Esophagus squamous epithelium (tissue), 4 donors: ENCODE measurements around the gene AQP9.

Source experiments
- POLR2A ChIP-seq, 4 donors: fragments of 450-650 bp; IDR thresholded peaks; one replicate each; pipeline ENCODE4 v1.6.1; 2017; ENCODE audit warnings: antibody characterized with exemption in 4 of 4, mild to moderate bottlenecking in 4 of 4, moderate library complexity in 3 of 4
- TF ChIP-seq, protein P1 (sequence below), 6 experiments: fragments of 450-650 bp in 4 of 6; fragments of 200-600 bp in 2 of 6; sonication (generic) in 2 of 6; IDR thresholded peaks; one replicate each; pipeline ENCODE4 v1.5.1; 2016 to 2019; ENCODE audit warnings: antibody characterized with exemption in 6 of 6, mild to moderate bottlenecking in 4 of 6, moderate library complexity in 4 of 6

DNA sequence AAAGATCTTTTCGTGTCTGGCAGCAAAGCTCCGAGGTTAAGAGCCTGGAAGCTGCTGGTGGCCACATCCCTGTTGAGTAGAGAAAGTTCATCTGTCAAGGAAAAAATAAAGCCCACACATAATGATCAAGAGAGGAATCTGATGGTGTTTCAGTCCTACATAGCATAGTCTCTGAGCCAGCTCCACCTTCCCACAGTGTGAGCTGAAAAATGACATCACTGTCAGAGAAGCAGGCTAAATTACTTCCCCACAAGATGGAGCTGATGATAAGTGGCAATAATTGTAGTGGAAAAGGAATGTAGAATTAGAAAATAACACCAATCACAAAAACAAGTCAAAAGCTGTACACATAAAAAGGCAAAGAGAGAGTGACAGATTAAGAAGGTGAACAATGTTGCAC is 84.5 kb downstream of the AQP9 start:
- TF ChIP-seq, protein P1, sequence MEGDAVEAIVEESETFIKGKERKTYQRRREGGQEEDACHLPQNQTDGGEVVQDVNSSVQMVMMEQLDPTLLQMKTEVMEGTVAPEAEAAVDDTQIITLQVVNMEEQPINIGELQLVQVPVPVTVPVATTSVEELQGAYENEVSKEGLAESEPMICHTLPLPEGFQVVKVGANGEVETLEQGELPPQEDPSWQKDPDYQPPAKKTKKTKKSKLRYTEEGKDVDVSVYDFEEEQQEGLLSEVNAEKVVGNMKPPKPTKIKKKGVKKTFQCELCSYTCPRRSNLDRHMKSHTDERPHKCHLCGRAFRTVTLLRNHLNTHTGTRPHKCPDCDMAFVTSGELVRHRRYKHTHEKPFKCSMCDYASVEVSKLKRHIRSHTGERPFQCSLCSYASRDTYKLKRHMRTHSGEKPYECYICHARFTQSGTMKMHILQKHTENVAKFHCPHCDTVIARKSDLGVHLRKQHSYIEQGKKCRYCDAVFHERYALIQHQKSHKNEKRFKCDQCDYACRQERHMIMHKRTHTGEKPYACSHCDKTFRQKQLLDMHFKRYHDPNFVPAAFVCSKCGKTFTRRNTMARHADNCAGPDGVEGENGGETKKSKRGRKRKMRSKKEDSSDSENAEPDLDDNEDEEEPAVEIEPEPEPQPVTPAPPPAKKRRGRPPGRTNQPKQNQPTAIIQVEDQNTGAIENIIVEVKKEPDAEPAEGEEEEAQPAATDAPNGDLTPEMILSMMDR (IDR thresholded peaks at IDR 0.05): no peak
- no peak for TF ChIP-seq POLR2A (IDR thresholded peaks at IDR 0.05)
